Measurements from ENCODE around the gene C1orf116. TPM values are rescaled to one million over a fixed set of nuclear protein-coding genes. Genes with fewer than 3 reads are reported as not detected.

Gene C1orf116
- total RNA-seq, 1 donor from 2014 or later: 0.04 TPM

- Histone ChIP-seq H2AFZ (replicated peaks) (no peak overlapping the region), H3K4me1 (no peaks in the 10 kb centered on the region), H3K27ac (no peak overlapping the region), H3F3A (ENCODE audit: low read depth) (no peaks in the 10 kb centered on the region), H3K27me3 (no peaks in the 10 kb centered on the region), H3K79me2 (ENCODE audit: low read depth) (no peaks in the 10 kb centered on the region), H3K36me3 (no peaks in the 10 kb centered on the region), H3K4me2 (no peak overlapping the region), H3K9me3 (ENCODE audit: low read depth) (no peaks in the 10 kb centered on the region), H3K4me3 (no peak overlapping the region), H4K20me1 (ENCODE audit: low read depth) (no peaks in the 10 kb centered on the region), H3K9ac (no peak overlapping the region)
- Mint-ChIP-seq H3K27ac (no peak overlapping the region), H3K4me3 (no peak overlapping the region), H3K9me3 (no peaks in the 10 kb centered on the region), H3K27me3 (ENCODE audit: insufficient read depth, low read depth) (peaks cover 2% of the 10 kb centered on the region), H3K36me3 (no peaks in the 10 kb centered on the region), H3K4me1 (peaks cover 4% of the 10 kb centered on the region)
- no peak for DNase-seq (ENCODE audit: low spot score)
- TF ChIP-seq EZH2 (IDR thresholded peaks at IDR 0.05) (no peak), EZH2phosphoT487 (IDR thresholded peaks at IDR 0.05) (no peak), CTCF (IDR thresholded peaks at IDR 0.05) (no peak)
Observed at GRCh38 chr1:207079706-207080241, 47.2 kb upstream of the C1orf116 start.

DNA sequence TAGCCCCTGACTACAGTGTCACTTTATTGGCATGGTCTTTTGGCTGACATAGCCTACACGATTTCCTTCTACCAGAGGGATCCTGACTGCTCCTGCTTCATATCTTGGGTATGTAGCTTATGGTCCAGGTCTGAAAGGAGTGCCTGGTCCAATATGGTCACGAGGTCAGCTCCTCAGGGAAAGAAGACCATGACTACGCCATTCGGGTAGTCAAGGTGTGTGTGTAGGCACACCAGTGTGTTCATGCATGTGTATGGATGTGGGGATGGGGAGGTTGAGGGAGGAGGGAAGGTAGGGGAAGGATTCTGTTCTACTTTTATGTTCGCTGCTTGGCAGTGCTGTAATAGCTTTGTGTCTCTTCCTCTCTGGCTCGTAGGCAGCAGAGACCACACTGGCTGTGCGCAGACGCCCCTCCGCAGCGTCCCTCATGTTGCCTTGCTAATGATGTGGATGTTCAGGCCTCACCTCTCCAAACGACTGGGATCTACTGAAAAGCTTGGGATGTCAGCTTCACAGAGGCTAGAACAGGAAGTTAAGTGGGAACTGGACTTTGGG lies 46.1 kb upstream of the C1orf116 start:
- no peaks in the 10 kb centered on the region for H4K20me1 ChIP-seq (ENCODE audit: low read depth)
- H3F3A ChIP-seq (ENCODE audit: low read depth): no peaks in the 10 kb centered on the region
- H3K4me1 Mint-ChIP-seq: peaks cover 2% of the 10 kb centered on the region
- no peak overlapping the region for H3K27ac Mint-ChIP-seq
- no peaks in the 10 kb centered on the region for H3K9me3 ChIP-seq (ENCODE audit: low read depth)
- no peak overlapping the region for H3K4me3 ChIP-seq
- DNase-seq (ENCODE audit: low spot score): no peak
- H3K79me2 ChIP-seq (ENCODE audit: low read depth): no peaks in the 10 kb centered on the region
- no peak overlapping the region for H3K27ac ChIP-seq
- no peaks in the 10 kb centered on the region for H3K4me1 ChIP-seq
- H3K9ac ChIP-seq: no peak overlapping the region
- H3K36me3 ChIP-seq: no peaks in the 10 kb centered on the region
- H2AFZ ChIP-seq (replicated peaks): no peak overlapping the region
- no peaks in the 10 kb centered on the region for H3K27me3 ChIP-seq
- H3K4me3 Mint-ChIP-seq: no peak overlapping the region
- no peak overlapping the region for H3K4me2 ChIP-seq
- H3K27me3 Mint-ChIP-seq (ENCODE audit: insufficient read depth, low read depth): peaks cover 2% of the 10 kb centered on the region
- TF ChIP-seq EZH2 (IDR thresholded peaks at IDR 0.05) (no peak), EZH2phosphoT487 (IDR thresholded peaks at IDR 0.05) (no peak), CTCF (IDR thresholded peaks at IDR 0.05) (no peak)
- no peaks in the 10 kb centered on the region for H3K9me3 Mint-ChIP-seq
- H3K36me3 Mint-ChIP-seq: no peaks in the 10 kb centered on the region

DNA sequence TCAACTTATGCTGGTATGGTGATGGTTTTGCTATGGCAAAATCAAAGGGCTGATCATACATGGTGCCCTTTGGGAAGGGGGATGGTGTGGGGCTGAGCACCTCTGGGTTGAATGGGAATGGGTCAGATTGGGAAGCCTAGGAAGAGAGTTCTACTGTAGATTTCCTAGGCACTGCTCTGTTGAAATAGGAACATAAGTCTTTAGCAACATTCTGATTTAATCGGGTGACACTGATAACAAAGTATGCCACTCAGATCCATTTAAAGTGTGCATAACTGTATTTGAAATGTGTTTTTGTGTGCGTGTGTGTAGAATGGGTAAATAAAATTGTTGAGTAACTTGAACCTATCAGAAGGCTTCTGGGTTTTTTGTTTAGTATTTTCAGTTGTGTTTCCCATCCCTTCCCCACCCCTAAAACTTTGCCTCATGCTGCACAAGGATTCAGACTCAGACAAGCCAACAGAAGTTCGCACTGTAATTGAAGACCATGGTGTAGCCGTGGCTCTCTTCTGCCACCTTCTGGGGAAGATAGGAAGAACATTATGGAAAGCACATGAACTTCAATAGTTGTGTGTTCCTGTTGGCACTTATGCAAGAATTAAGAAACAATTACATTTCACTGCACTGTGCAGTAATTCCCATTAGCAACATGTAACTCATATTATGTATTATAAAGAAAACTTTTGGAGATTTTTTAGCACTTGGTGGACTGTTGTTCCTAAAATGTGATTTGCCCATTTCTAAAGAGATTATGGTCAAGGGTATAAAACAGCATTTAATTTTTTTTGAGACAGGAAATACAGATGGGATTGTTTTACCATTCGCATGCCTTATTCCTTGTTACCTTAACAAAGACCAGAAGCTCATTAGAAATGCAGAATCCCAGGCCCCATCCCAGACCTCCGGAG lies 45.2 kb upstream of the C1orf116 start:
- Histone ChIP-seq H3K9ac (no peak overlapping the region), H3K27ac (no peak overlapping the region), H3F3A (ENCODE audit: low read depth) (no peaks in the 10 kb centered on the region), H2AFZ (replicated peaks) (no peak overlapping the region), H4K20me1 (ENCODE audit: low read depth) (no peaks in the 10 kb centered on the region), H3K4me3 (no peak overlapping the region), H3K79me2 (ENCODE audit: low read depth) (no peaks in the 10 kb centered on the region), H3K9me3 (ENCODE audit: low read depth) (no peaks in the 10 kb centered on the region), H3K4me2 (no peak overlapping the region), H3K27me3 (no peaks in the 10 kb centered on the region), H3K36me3 (no peaks in the 10 kb centered on the region), H3K4me1 (no peaks in the 10 kb centered on the region)
- Mint-ChIP-seq H3K9me3 (no peaks in the 10 kb centered on the region), H3K4me1 (peaks cover 2% of the 10 kb centered on the region), H3K27me3 (ENCODE audit: insufficient read depth, low read depth) (peaks cover 2% of the 10 kb centered on the region), H3K36me3 (peaks cover 1% of the 10 kb centered on the region), H3K4me3 (no peak overlapping the region), H3K27ac (no peak overlapping the region)
- peak; percentile 66 for DNase-seq (ENCODE audit: low spot score)
- TF ChIP-seq CTCF (IDR thresholded peaks at IDR 0.05): peak; percentile 82
- no peak for TF ChIP-seq EZH2 (IDR thresholded peaks at IDR 0.05)

Data from neural progenitor cell (in vitro differentiated cells).